Fibroblast of mammary gland (primary cell): Measurements from ENCODE around the gene PHLDA3.

Source experiments
- DNase-seq: peaks from one replicate; pipeline ENCODE4 v3.0.0-alpha.2; 2010; ENCODE audit warnings: low read depth
- H3K4me3 ChIP-seq: 2 replicates; pipeline ENCODE4 v1.5.1; 2011; ENCODE audit warnings: low read depth, mild to moderate bottlenecking, low read length, moderate library complexity; ENCODE audit not compliant: control insufficient read depth
- TF ChIP-seq, protein P1 (sequence below): conservative IDR thresholded peaks from 2 replicates; pipeline ENCODE4 v1.5.1; 2011; ENCODE audit warnings: low read depth, low read length, inconsistent platforms; ENCODE audit not compliant: control insufficient read depth, insufficient read depth

The PHLDA3 gene

DNA sequence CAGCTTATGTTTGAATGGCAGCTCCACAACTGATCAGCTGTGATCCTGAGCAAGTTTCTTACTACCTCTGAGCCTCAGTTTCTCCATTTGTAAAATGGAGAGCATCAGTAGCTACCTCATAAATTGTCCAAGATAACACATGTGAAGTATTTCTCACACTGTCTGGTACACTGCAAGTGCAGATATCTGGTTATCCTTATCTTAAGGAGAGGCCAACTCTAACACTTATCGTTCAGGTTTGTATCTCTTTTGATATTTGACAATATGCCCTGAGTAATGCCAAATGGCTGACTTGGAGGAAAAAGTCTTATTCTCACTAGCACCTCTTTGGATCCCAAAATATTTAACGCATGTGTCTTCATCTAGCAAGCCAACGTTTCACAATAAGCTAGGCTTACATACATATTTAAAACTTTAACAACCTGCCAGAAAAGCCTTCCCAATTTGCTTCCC, 35.2 kb upstream of the PHLDA3 start:
- DNase-seq: peak; percentile 59
- TF ChIP-seq, protein P1, sequence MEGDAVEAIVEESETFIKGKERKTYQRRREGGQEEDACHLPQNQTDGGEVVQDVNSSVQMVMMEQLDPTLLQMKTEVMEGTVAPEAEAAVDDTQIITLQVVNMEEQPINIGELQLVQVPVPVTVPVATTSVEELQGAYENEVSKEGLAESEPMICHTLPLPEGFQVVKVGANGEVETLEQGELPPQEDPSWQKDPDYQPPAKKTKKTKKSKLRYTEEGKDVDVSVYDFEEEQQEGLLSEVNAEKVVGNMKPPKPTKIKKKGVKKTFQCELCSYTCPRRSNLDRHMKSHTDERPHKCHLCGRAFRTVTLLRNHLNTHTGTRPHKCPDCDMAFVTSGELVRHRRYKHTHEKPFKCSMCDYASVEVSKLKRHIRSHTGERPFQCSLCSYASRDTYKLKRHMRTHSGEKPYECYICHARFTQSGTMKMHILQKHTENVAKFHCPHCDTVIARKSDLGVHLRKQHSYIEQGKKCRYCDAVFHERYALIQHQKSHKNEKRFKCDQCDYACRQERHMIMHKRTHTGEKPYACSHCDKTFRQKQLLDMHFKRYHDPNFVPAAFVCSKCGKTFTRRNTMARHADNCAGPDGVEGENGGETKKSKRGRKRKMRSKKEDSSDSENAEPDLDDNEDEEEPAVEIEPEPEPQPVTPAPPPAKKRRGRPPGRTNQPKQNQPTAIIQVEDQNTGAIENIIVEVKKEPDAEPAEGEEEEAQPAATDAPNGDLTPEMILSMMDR: no peak
- no peak overlapping the region for H3K4me3 ChIP-seq

DNA sequence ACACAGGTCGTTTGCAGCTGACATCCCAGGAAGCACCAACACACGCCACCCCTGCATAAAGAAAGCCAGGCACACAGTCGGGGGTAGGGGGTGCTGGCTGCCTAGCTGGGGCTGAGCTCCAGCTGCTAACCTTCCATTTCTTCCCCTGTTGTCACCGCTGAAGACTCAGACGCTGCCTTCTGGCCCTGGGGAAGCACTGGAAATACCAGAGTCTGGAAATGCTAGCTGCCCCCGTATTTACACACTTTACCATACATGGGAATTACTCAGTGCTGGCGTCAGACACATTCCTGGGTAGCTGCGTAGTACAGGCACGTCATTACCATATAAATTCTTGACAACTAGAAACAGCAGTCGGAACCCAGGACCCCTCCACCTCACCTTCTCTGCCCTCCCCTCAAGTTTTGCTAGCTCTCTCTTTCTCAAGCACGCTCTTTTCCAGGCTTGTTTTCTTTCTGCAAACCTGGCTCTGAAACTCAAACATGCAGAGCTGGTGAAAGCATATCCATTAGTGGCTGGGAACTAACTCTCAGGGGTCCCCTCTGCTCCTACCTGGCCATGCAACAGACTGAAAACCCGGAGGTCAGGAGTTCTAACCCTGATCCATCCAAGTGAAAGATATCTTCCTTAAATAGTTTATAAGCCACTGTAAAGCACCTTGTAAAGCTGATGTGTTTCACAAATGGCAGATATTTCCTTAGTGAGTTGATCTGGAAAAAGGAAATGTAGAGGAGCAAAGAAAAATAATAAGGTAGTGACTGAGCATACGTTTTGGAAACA, 34.6 kb upstream of the PHLDA3 start:
- peak; percentile 98 for DNase-seq
- H3K4me3 ChIP-seq: no peak overlapping the region
- TF ChIP-seq, protein P1: no peak

DNA sequence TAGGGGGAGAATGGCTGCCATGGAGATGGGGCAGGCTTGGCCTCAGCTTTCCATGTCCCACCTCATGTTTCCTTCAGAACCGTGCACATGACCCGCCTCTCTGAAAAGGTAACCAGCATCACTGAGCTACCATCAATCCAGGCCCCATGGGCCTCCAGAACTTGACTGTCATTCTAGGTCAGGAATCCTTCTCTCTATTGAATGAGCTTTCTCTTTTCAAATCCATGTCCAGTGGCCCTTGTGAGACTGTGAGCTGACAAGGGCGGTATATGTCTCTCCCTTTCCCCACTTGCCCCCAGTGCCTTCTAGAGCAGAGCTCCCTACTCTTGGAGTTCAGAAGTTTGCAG, 33.5 kb upstream of the PHLDA3 start:
- DNase-seq: no peak
- no peak overlapping the region for H3K4me3 ChIP-seq
- TF ChIP-seq, protein P1: no peak

DNA sequence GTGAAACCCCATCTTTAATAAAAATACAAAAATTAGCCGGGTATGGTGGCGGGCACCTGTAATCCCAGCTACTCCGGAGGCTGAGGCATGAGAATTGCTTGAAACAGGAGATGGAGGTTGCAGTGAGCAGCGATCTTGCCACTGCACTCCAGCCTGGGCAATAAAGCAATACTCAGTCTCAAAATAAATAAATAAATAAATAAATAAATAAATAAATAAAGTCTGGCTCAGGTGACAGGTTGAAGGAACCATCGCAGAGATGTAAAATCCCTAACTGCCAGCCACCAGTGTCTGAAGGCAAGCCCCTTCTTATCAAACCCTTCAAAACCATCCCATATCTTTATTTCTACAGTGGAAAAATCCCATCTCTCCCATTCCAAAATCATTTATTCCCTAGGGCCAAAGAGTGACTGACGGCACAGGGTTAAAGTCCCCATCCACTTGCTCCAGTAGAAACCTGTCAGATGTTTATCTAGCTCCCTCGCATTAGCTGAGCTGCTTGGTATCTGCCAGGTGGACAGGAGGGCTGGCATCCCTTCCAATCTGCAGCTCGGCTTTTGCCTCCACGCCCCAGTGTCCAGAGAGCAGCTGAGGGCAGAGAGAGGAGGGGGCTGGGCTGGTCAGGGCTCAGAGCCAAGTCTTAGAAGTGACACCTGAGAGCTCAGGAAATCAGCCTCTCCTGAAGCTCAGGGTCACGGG, 33.0 kb upstream of the PHLDA3 start:
- DNase-seq: no peak
- TF ChIP-seq, protein P1: no peak
- H3K4me3 ChIP-seq: no peak overlapping the region

DNA sequence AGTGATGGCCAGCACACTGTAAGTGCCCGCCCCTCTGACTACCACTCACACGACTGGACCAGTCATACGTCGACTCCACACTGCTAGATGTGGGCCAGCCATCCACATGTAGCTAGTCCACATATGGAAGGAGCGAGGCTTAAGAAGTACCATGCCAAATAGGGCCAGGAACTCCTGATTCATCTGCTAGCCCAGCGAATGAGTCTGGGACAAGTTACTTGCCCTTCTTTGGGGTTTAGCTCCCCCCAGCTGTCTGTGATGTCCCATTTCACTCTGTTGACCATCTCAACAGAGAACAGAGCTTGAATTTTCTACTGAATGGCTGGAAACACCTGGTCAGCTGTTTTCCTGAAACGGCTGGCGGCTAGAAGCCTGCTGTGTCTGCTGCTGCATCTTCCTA, 32.2 kb upstream of the PHLDA3 start:
- TF ChIP-seq, protein P1: no peak
- H3K4me3 ChIP-seq: no peak overlapping the region
- peak; percentile 88 for DNase-seq

DNA sequence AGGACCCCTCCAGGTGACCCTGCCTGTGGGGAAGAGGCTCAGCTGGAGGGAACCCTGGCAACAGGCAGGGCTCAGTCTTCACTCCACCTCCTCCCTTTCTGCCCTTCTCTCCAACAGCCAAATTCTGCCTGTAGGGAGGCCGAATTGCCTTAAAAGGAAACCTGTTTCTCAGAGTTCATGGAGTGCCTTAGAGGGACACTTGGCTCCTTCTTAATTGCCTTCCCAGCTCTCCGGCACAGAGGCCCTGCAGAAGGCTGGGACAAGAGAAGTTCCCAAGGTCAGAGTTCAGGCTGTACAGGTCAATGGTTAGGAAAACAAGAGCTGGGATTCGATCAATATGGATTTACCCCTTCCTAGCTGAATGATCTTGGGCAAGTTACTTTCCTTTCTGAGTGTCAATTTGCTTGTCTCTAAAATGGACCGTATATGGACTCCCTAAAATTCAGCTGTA, 31.7 kb upstream of the PHLDA3 start:
- TF ChIP-seq, protein P1: no peak
- no peak overlapping the region for H3K4me3 ChIP-seq
- no peak for DNase-seq
